Measurements from ENCODE around the gene SFTPD. TPM values are rescaled to one million over a fixed set of nuclear protein-coding genes. Genes with fewer than 3 reads are reported as not detected.
"Not testable (repeated sequence)": the region's sequence is repeated elsewhere in the genome, so short reads cannot be mapped to it uniquely, and the experiment has no call there.

The SFTPD gene
- total and polyA plus RNA-seq, 3 donors from 2014 or later, result 0.92 to 1.5 (median 0.94) TPM

DNA sequence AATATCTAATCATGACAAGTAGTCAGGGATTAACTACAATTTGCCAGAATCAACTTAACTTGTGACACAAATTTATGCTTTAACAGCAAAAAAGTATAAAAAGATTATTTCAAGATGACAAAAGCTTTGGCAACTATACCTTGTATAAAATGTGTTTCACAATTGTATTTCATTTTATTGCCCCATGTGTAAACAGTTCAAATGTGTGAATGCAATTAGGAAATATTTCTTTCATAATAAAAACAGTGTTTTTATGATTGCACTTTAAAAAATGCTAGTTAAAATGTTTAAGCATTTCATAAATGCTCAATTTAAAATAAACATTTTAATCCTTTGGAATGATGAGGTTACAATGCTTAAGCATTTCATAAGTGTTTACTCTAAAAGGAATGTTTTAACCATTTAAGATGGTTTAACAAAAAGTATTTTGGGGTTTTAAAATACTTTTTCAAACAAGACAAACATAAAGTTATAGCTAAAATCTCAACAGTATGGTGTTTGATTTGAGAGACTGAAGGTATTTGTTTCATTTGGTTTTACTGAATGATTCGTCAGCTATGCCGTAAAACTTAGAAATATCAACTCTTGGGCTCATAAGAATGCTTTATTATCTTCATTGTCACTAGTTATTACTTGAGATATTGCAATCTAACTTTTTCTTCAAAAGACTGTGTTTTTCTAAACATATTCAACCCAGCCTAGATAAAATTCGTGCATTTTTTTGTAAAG lies 50.1 kb downstream of the SFTPD start:
- H3K36me3 ChIP-seq (ENCODE audit: low read depth, missing control alignments), result no peaks in the 10 kb centered on the region
- H3K4me1 ChIP-seq, result no peaks in the 10 kb centered on the region
- intact Hi-C loops (cut with DNase I; ENCODE audit: low total_unique reads), result no loop called here
- H3K27ac ChIP-seq, result no peak overlapping the region
- WGBS, 2 donors, result 46 to 50% methylated on average over 3 of the region's 3 CpGs
- no peak overlapping the region for H3K4me3 ChIP-seq
- TF ChIP-seq, protein P1, sequence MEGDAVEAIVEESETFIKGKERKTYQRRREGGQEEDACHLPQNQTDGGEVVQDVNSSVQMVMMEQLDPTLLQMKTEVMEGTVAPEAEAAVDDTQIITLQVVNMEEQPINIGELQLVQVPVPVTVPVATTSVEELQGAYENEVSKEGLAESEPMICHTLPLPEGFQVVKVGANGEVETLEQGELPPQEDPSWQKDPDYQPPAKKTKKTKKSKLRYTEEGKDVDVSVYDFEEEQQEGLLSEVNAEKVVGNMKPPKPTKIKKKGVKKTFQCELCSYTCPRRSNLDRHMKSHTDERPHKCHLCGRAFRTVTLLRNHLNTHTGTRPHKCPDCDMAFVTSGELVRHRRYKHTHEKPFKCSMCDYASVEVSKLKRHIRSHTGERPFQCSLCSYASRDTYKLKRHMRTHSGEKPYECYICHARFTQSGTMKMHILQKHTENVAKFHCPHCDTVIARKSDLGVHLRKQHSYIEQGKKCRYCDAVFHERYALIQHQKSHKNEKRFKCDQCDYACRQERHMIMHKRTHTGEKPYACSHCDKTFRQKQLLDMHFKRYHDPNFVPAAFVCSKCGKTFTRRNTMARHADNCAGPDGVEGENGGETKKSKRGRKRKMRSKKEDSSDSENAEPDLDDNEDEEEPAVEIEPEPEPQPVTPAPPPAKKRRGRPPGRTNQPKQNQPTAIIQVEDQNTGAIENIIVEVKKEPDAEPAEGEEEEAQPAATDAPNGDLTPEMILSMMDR (IDR thresholded peaks at IDR 0.05), result no peak
- TF ChIP-seq POLR2A (IDR thresholded peaks at IDR 0.05), result no peak
- H3K27me3 ChIP-seq, result no peaks in the 10 kb centered on the region
- DNase-seq, result no peak
- no peaks in the 10 kb centered on the region for H3K9me3 ChIP-seq

DNA sequence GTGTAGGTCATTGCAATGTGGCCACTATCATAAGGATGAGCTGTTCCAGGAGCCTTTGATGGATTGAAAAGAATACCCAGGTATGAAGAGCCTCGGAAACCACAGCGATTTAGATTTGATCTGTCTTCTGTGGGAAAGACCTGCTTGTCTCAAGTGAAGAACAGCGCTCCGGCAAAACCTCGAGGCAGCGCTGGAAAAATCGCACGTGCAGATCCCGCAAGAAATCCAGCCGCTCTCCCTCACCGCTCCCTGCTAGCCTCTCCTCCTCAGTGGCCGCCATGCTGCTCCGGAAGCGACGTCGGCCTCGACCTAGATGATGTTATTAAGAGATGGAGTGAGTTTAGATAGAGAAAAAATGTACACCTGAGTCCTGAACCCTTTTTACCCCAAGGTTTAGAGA lies 56.0 kb downstream of the SFTPD start:
- H3K4me1 ChIP-seq; H3K27ac ChIP-seq; H3K9me3 ChIP-seq; intact Hi-C loops (cut with DNase I; ENCODE audit: low total_unique reads); H3K27me3 ChIP-seq; H3K4me3 ChIP-seq; H3K36me3 ChIP-seq (ENCODE audit: low read depth, missing control alignments): not testable (repeated sequence)
- peak; percentile 29 for DNase-seq
- 62 to 72% methylated on average over 17 of the region's 17 CpGs for WGBS, 2 donors

DNA sequence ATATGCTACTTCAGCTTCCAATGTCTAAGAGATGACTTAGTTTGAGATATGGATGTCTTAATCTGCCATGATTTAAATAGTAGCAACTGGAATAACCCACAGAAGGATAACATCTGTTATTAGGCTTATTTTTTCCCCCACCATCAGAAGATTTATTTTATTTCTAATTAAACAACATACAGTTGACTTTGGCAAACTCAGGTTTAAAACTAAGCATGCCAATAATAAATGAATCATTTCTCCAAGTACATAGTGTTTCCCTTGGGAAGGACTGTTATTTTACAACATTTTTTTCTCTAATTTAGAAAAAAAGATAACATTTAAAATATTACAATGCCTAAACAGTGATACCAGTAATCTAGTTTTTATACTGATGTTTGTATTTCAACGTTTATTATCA lies 58.4 kb downstream of the SFTPD start:
- Histone ChIP-seq H3K4me3 (no peak overlapping the region), H3K27me3 (no peaks in the 10 kb centered on the region), H3K9me3 (no peaks in the 10 kb centered on the region), H3K36me3 (ENCODE audit: low read depth, missing control alignments) (no peaks in the 10 kb centered on the region), H3K27ac (no peak overlapping the region), H3K4me1 (no peaks in the 10 kb centered on the region)
- no peak for TF ChIP-seq POLR2A (IDR thresholded peaks at IDR 0.05)
- TF ChIP-seq, protein P1 (IDR thresholded peaks at IDR 0.05), result no peak
- intact Hi-C loops (cut with DNase I; ENCODE audit: low total_unique reads), result no loop called here
- DNase-seq, result no peak
- WGBS, 2 donors, result 22 to 45% methylated on average over 1 of the region's 1 CpG

DNA sequence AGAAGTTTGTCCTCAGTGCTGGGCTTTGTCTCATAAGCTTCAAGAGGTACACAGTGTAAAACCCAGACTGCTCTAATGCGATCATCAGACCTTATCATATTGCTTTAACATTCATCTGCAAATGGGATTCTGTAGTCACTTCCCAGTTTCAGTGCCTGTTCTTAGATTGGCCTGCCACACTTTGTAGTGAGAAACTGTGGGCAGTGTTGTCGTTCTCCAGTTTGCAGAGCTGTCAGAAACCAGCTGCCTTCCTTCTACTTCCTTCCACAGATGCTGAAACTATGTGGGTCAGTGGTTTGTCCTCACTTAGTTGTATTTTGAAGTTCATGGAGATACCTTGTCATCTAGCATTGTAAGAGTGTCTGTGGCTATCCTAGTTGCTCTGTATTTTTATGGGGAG lies 59.9 kb downstream of the SFTPD start:
- H3K4me3 ChIP-seq; DNase-seq; intact Hi-C loops (cut with DNase I; ENCODE audit: low total_unique reads); H3K9me3 ChIP-seq; H3K27ac ChIP-seq; H3K36me3 ChIP-seq (ENCODE audit: low read depth, missing control alignments); H3K4me1 ChIP-seq; H3K27me3 ChIP-seq: not testable (repeated sequence)
- WGBS, 2 donors, result 48 to 63% methylated on average over 2 of the region's 2 CpGs

Other genes starting within 250 kb of the SFTPD start
- gene NUTM2B, start 245.9 kb downstream of the SFTPD start, total RNA-seq, result 10 to 100 TPM in 1 of 2 donors, 1 to 10 TPM in 1; 4.8 to 11.0 TPM
- gene NUTM2B, start 245.9 kb downstream of the SFTPD start, polyA plus RNA-seq (ENCODE audit: insufficient read depth, low read depth, low replicate concordance), result 5.6 TPM
- under 1 TPM; 0.12 to 0.16 TPM for gene NUTM2E, start 122.4 kb downstream of the SFTPD start, total RNA-seq
- 0.38 TPM for gene NUTM2E, start 122.4 kb downstream of the SFTPD start, polyA plus RNA-seq (ENCODE audit: insufficient read depth, low read depth, low replicate concordance)
- 10 to 100 TPM; 51.5 to 53.0 TPM for gene TMEM254, start 129.6 kb upstream of the SFTPD start, total RNA-seq
- gene TMEM254, start 129.6 kb upstream of the SFTPD start, polyA plus RNA-seq (ENCODE audit: insufficient read depth, low read depth, low replicate concordance), result 69.6 TPM
- 10 to 100 TPM; 13.1 to 20.7 TPM for gene PLAC9, start 183.6 kb upstream of the SFTPD start, total RNA-seq
- gene PLAC9, start 183.6 kb upstream of the SFTPD start, polyA plus RNA-seq (ENCODE audit: insufficient read depth, low read depth, low replicate concordance), result 47.0 TPM